D721Med (cell line): ENCODE results near the gene RPS2.

Experiments used
- DNase-seq: peaks from one replicate; pipeline ENCODE4 v3.0.0; 2011; ENCODE audit warnings: low spot score; ENCODE audit not compliant: insufficient read length
- FAIRE-seq: peaks from 2 replicates; lab custom pipeline; 2011; peaks lifted over from hg19 to GRCh38; lab: Jason Lieb, UNC
- TF ChIP-seq, protein P1 (sequence below): IDR thresholded peaks from 2 replicates; pipeline ENCODE4 v1.5.1; 2012; ENCODE audit warnings: mild to moderate bottlenecking, control low read depth; ENCODE audit not compliant: insufficient read depth; ENCODE audit errors: missing control alignments

RPS2 gene

DNA sequence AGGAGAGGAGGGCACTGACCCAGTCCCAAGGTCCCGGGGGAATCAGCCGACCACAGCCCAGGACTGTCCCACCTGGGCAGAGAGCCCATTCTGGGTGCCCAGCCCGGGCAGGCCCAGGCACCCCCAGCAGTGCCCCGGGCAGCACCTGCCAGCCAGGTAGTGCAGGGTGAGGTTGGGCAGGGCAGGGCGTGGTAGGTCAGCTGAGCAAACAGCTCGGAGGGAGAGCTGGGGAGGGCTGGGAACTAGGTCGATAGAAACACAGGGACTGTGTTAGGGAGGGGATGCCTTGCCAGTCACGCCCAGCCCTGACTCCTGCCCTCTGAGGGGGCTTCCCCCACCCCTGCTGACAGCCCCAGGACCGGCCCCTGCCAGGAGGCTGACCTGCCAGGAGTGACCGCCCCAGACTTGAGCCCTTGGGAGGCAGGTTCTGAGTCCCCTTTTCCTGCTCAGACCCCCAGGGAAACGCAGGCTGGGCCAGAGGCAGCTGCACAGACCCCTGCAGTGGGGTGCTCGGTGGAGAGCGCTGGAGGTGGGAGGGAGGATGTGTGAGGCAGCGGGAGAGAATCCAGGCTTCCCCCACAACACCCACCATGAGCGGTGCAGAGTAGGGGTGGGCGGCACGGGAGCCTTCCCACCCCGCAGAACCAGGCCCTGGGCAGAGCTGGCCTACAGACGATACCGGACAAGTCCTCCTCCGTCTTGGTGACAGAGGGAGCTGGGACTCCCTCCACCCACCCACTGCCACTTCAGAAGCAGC, 51.1 kb downstream of the RPS2 start:
- FAIRE-seq, result no peak
- TF ChIP-seq, protein P1, sequence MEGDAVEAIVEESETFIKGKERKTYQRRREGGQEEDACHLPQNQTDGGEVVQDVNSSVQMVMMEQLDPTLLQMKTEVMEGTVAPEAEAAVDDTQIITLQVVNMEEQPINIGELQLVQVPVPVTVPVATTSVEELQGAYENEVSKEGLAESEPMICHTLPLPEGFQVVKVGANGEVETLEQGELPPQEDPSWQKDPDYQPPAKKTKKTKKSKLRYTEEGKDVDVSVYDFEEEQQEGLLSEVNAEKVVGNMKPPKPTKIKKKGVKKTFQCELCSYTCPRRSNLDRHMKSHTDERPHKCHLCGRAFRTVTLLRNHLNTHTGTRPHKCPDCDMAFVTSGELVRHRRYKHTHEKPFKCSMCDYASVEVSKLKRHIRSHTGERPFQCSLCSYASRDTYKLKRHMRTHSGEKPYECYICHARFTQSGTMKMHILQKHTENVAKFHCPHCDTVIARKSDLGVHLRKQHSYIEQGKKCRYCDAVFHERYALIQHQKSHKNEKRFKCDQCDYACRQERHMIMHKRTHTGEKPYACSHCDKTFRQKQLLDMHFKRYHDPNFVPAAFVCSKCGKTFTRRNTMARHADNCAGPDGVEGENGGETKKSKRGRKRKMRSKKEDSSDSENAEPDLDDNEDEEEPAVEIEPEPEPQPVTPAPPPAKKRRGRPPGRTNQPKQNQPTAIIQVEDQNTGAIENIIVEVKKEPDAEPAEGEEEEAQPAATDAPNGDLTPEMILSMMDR, result no peak

DNA sequence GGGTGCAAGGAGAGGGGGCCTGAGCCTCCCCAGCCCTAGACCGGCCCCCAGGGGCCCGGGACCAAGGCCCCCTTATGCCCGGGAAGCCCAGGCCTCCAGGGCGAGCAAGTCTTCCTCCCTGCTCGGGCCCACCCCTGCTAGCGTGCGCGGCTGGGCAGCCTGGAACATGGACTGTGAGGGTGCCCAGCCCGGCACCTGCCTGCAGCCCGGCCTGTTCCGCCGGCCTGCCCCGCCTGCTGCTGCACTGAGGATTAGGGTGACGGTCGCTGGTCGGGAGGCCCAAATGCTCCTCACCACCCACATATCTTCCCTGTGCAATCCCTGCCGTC, 52.4 kb downstream of the RPS2 start:
- TF ChIP-seq, protein P1, result no peak
- DNase-seq (no peak), FAIRE-seq (no peak)

More for the DNA sequence above, 51.1 kb downstream of the RPS2 start:
- DNase-seq, result no peak
